Measurements from ENCODE around the gene AFMID. TPM values are rescaled to one million over a fixed set of nuclear protein-coding genes. Genes with fewer than 3 reads are reported as not detected.

Gene AFMID
- total and polyA plus RNA-seq, 9 of the 15 experiments (the other 6 are each of a cell fraction or from before 2014, with no cell fraction given), result 62.1 to 188 (median 74.4) TPM

DNA sequence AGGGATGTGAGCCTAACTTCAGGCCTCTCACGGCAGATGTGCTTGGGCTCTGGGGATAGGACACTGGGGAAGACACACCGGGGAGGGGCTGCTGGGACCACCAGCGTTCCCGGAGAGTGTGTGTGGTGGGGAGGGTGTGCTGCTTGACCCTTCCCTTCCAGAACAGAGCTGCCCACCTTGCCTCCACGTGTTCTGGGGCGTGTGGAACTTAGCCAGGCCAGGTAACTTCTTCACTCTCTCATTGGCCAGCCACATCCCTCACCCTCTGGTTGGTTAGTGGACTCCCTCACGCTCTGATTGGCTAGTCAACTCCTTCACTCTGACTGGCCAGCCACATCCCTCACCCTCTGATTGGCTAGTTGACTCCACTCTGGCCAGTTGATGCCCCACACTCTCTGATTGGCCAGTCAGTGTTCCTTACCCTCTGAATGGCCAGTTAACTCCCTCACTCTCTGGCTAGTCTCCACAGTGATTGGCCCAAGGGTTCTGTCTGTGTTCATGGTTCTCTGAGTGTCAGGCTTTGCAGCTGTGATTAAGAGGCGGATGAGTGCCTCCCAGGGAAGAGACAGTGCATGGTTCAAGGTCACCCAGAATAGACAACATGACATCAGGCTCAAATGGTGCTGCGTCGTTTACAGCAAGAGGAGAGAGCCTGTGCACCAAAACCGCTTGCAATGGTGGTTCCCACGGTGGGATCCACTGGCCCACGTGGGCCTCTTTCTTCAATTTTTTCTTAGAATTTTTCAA lies 54.3 kb downstream of the AFMID start:
- Histone ChIP-seq H3K9me1 (ENCODE audit: control insufficient read depth, insufficient read depth, low read length) (peaks cover 6% of the 10 kb centered on the region), H3K36me3 (ENCODE audit: control insufficient read depth, insufficient read depth, low read length) (no peaks in the 10 kb centered on the region), H3K4me2 (ENCODE audit: insufficient read depth, low read length) (no peak overlapping the region), H3K79me2 (ENCODE audit: control insufficient read depth, insufficient read depth, low read length) (no peaks in the 10 kb centered on the region), H3K4me3 (no peak overlapping the region), H3K4me1 (replicated peaks in 1 of 2; ENCODE audit: control insufficient read depth in 2 of 2, insufficient read depth in 2 of 2, low read length in 2 of 2) (peaks cover 19 to 42% of the 10 kb centered on the region in 2 experiments; a peak in 4 of 5 replicates), H3K9me3 (replicated peaks; ENCODE audit: control insufficient read depth, insufficient read depth, low read depth, low read length) (no peaks in the 10 kb centered on the region), H3K27me3 (ENCODE audit: control insufficient read depth in 2 of 2, insufficient read depth in 2 of 2, low read length in 2 of 2) (no peaks in the 10 kb centered on the region), H3K27ac (ENCODE audit: extremely low read depth, low read depth, low read length) (no peak overlapping the region), H4K20me1 (replicated peaks; ENCODE audit: control insufficient read depth, insufficient read depth, low read length) (no peaks in the 10 kb centered on the region), H2AFZ (ENCODE audit: low read depth, low read length) (peak overlapping the region; percentile 67), H3K9ac (ENCODE audit: insufficient read depth in 1 of 2, low read depth in 2 of 2, low read length in 2 of 2) (no peak overlapping the region)
- FAIRE-seq, result peak; percentile 99
- ChIA-PET CTCF (ENCODE audit: low intra/inter-chr PET ratio) (no interaction called here), POLR2A (interaction anchor here (0.5 to 0.8 kb wide), 4 partner anchors 17 to 125 kb away, joined by 3 read pairs; no protein-coding TSS in a partner anchor)
- peak; percentile 78 to 95 (median 90) for DNase-seq (ENCODE audit: extremely low read depth in 1 of 4, low spot score in 3 of 4)
- ATAC-seq, result peak; percentile 97
- intact Hi-C loops (cut with micrococcal nuclease) (no loop called here), in situ Hi-C loops (cut with MboI) (no loop called here)
- 64% methylated on average over 13 of the region's 13 CpGs for WGBS (ENCODE audit: insufficient coverage, low coverage, missing lambda C conversion rate)
- BruUV-seq (replicated peaks), result no TSS peak
- peak; percentile 97 for TF ChIP-seq ASH1L (IDR thresholded peaks at IDR 0.05; ENCODE audit: borderline replicate concordance, low read depth, partially characterized antibody)
- TF ChIP-seq ZNF311 (CRISPR knock-in tag; IDR thresholded peaks at IDR 0.05), result peak; percentile 52; the same call in 1 of the 2 replicates
- TF ChIP-seq POLR2A (conservative IDR thresholded peaks at IDR 0.05), result no peak
- 0 out of 2 replicates have a peak, but pooled peaks have one; percentile 50 for TF ChIP-seq ZNF584 (CRISPR knock-in tag; IDR thresholded peaks at IDR 0.05; ENCODE audit: low read depth)
- TF ChIP-seq MEF2D (tag; conservative IDR thresholded peaks at IDR 0.05; ENCODE audit: low read depth), result peak; percentile 69
- TF ChIP-seq TBP (optimal IDR thresholded peaks at IDR 0.05; ENCODE audit: low read depth, low read length), result peak; percentile 16
- no peak for TF ChIP-seq SLC30A9 (CRISPR knock-in tag; IDR thresholded peaks at IDR 0.05)
- TF ChIP-seq E2F3 (CRISPR knock-in tag; IDR thresholded peaks at IDR 0.05), result 0 out of 2 replicates have a peak, but pooled peaks have one; percentile 20
- no peak for TF ChIP-seq TCFL5 (CRISPR knock-in tag; conservative IDR thresholded peaks at IDR 0.05)
- 0 out of 2 replicates have a peak, but pooled peaks have one; percentile 30 for TF ChIP-seq CUX1 (CRISPR knock-in tag; IDR thresholded peaks at IDR 0.05)
- no peak for TF ChIP-seq ATF1 (CRISPR knock-in tag; IDR thresholded peaks at IDR 0.05)
- 0 out of 2 replicates have a peak, but pooled peaks have one; percentile 35 for TF ChIP-seq ATF1 (tag; IDR thresholded peaks at IDR 0.05)
- TF ChIP-seq, protein P1, sequence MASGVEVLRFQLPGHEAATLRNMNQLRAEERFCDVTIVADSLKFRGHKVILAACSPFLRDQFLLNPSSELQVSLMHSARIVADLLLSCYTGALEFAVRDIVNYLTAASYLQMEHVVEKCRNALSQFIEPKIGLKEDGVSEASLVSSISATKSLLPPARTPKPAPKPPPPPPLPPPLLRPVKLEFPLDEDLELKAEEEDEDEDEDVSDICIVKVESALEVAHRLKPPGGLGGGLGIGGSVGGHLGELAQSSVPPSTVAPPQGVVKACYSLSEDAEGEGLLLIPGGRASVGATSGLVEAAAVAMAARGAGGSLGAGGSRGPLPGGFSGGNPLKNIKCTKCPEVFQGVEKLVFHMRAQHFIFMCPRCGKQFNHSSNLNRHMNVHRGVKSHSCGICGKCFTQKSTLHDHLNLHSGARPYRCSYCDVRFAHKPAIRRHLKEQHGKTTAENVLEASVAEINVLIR (CRISPR knock-in tag; IDR thresholded peaks at IDR 0.05), result 0 out of 2 replicates have a peak, but pooled peaks have one; percentile 41
- peak; percentile 42; the same call in 1 of the 2 replicates for TF ChIP-seq CXXC5 (CRISPR knock-in tag; IDR thresholded peaks at IDR 0.05)
- 0 out of 4 replicates have a peak, but pooled peaks of 1 of the 2 experiments have one; percentile 6 for TF ChIP-seq NRF1 (conservative IDR thresholded peaks at IDR 0.05 in 1 of 2, IDR thresholded peaks at IDR 0.05 in 1 of 2)
- TF ChIP-seq RCOR1 (IDR thresholded peaks at IDR 0.05; ENCODE audit: borderline replicate concordance in 1 of 2, low read depth in 2 of 2, low read length in 2 of 2), result peak in 1 of 2 experiments; percentile 40; a peak in 1 of 4 replicates
- peak; percentile 41; the same call in 1 of the 2 replicates for TF ChIP-seq ZNF583 (CRISPR knock-in tag; IDR thresholded peaks at IDR 0.05)
